Amniotic stem cell (primary cell): ENCODE results near the gene RREB1.
A peak's percentile ranks its signal among the peaks of the same experiment; 100 is the strongest.

Experiments
- DNase-seq: peaks from one replicate; lab custom pipeline; 2025; lab: John Stamatoyannopoulos, UW

RREB1 gene

GRCh38 chr6:7122684-7123083 is 14.9 kb downstream of the RREB1 start:
- no peak for DNase-seq

- DNase-seq: no peak
These were observed 16.4 kb downstream of the RREB1 start for GRCh38 chr6:7124114-7124513.

- DNase-seq: no peak
These were observed 16.9 kb downstream of the RREB1 start for GRCh38 chr6:7124636-7125035.

GRCh38 chr6:7125290-7125689 is 17.5 kb downstream of the RREB1 start:
- no peak for DNase-seq

- DNase-seq: no peak
These were observed 19.0 kb downstream of the RREB1 start for GRCh38 chr6:7126754-7127153.

GRCh38 chr6:7127680-7128079 is 19.9 kb downstream of the RREB1 start:
- DNase-seq: no peak

- no peak for DNase-seq
These were observed 21.6 kb downstream of the RREB1 start for GRCh38 chr6:7129360-7129759.

GRCh38 chr6:7129784-7130569 is 22.2 kb downstream of the RREB1 start:
- no peak for DNase-seq

GRCh38 chr6:7131390-7131789 is 23.6 kb downstream of the RREB1 start:
- DNase-seq: no peak

GRCh38 chr6:7132398-7133035 is 24.8 kb downstream of the RREB1 start:
- DNase-seq: no peak

- DNase-seq: no peak
These were observed 27.4 kb downstream of the RREB1 start for GRCh38 chr6:7134999-7135745.

GRCh38 chr6:7135755-7136154 is 28.0 kb downstream of the RREB1 start:
- no peak for DNase-seq

- DNase-seq: no peak
These were observed 29.1 kb downstream of the RREB1 start for GRCh38 chr6:7136859-7137334.

GRCh38 chr6:7137335-7138045 is 29.7 kb downstream of the RREB1 start:
- DNase-seq: no peak

GRCh38 chr6:7138046-7138531 is 30.3 kb downstream of the RREB1 start:
- no peak for DNase-seq

- DNase-seq: no peak
These were observed 31.2 kb downstream of the RREB1 start for GRCh38 chr6:7138921-7139358.

GRCh38 chr6:7139835-7140470 is 32.2 kb downstream of the RREB1 start:
- no peak for DNase-seq

- DNase-seq: peak; percentile 67
These were observed 33.0 kb downstream of the RREB1 start for GRCh38 chr6:7140631-7141378.

GRCh38 chr6:7142228-7142801 is 34.6 kb downstream of the RREB1 start:
- DNase-seq: no peak

GRCh38 chr6:7142918-7143475 is 35.2 kb downstream of the RREB1 start:
- DNase-seq: no peak
